LHCN-M2 (cell line): ENCODE results near the gene ADAMTS16. TPM values are rescaled to one million over a fixed set of nuclear protein-coding genes. Genes with fewer than 3 reads are reported as not detected.
A peak's percentile ranks its signal among the peaks of the same experiment; 100 is the strongest.

Experiments used
- DNase-seq: peaks from one replicate; pipeline ENCODE4 v3.0.0-alpha.2; 2012; ENCODE audit warnings: low read depth
- total RNA-seq: library from RNA; depleted of rRNA; stranded (reverse); fragments of >200 nt; gene quantifications from 2 replicates; pipeline ENCODE4 v1.2.3, GENCODE V29; 2014

ADAMTS16 gene
- total RNA-seq, 1 experiment from 2014 or later: 1.6 TPM

GRCh38 chr5:5278815-5279381, 138.8 kb downstream of the ADAMTS16 start:
- DNase-seq: no peak

DNA sequence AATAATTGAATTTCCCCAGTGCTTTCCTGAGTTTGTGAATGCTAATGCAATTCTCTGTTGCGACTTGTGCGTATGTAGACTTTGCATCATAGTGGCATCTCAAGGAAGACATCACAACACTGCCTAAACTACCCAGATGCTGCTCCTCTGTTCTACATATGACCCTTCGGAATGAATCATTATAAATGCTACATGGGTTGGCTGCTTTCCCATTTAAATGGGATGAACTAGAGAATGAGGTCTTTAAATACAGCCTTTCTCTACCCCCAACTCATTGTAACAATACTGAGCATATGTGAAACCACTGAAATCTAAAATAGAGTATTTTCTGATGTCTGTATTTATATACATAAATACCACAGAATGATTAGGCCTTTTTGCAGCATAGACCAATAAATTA, 145.8 kb downstream of the ADAMTS16 start:
- DNase-seq: no peak

DNA sequence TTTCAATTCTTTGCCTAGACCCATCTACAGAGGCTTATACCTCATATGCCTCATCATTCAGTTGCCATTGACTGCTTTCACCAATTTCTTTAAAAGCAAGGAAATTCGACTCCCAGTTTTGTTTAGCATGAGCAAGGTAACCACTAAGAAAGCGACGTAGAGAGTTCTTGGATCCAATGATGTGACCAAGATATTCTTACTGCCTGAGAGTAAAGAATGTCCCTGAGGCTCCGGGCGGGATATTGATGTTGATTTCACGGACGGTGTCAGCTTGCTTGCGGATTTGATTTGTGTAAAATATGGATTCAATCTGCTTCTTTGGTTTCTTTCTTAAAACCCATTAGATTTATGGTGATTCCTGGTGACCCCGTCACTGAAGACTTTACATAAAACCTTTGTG, 147.3 kb downstream of the ADAMTS16 start:
- DNase-seq: no peak

DNA sequence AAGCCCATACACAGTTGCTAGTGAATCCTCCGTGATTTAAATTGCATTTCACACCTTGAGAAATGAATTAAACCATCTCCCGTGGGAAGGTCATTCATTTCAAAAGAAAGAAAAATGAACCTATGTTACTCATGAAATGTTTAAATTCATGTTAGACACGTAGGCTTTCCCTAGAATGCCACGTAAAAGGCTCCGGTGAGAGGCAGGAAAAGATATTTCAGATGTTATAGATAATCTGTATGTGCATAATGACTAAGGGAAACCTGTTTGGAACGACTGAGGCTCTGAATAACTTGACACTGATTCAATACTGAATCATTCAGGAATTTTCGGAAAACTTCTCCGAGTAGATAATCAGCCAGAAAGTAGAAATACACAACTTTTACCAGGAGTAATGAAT, 148.1 kb downstream of the ADAMTS16 start:
- no peak for DNase-seq

- DNase-seq: no peak
These were observed 149.4 kb downstream of the ADAMTS16 start for GRCh38 chr5:5289537-5289936.

DNA sequence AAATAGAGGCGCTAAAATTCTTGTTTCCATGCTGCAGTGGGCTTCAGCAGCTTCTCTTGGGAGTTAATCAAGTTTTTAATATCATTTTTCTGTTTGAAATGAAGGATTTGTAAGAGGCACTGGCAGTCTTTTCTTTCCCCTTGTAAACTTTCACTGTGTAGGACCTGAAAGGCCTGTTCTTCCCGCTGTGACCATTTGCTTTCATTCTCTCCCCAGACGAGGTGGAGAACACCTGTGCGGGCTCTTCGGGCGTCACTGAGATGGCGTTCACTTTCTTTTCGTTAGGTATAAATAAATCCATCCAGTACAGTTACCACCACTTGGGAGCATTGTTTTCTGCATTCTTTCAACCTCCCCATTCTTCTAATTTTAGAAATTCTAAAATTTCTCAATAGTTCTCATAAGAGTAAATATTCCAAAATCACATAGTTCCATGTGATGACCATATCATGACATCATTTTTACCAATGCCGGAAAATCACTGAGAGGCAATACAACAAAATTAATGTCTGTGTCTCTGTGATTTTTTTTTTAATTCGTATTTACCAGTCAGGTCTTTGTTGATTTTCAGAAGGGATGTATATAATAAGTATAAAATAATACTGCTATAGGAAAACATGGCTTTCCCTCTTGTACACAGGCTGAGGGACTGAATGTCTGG, 150.7 kb downstream of the ADAMTS16 start:
- DNase-seq: no peak

DNA sequence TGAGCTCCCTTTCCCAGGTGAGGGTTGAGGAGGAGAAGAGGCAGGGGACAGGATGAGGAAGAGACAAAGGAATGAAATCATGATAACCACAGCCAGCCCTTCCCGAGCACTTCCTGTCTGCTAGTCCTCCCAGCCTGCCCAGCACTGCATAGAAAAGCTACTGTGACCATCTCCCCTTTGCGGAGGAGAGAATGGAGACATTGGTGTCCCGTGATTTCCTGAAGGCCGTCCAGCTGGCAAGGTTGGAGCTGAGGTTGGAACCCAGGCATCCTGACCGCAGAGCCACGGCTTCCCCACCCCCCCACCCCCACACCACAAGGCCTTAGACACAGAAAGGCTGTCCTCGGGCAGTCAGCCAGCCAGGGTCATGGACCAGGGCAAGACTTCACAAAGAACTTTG, 151.2 kb downstream of the ADAMTS16 start:
- DNase-seq: peak; percentile 46

DNA sequence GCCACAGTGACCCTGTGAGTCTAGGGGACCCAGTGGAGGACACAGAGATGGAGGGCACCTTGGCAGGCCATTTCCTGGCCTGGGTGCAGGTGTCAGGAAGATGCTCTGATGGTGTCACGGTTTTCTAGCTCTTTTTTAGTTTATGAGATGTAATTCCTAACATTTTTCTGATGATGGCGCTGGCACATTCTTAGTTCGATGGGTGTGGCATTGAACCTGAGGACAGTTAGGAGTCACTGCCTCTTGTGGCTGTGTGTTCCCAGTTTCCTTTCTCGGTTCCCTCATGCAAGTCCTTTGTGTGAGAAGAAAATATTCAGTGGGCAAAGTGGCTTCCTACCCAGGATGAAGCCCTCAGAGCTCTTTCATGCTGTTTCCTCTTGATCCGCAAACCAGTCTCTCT, 152.9 kb downstream of the ADAMTS16 start:
- DNase-seq: no peak

DNA sequence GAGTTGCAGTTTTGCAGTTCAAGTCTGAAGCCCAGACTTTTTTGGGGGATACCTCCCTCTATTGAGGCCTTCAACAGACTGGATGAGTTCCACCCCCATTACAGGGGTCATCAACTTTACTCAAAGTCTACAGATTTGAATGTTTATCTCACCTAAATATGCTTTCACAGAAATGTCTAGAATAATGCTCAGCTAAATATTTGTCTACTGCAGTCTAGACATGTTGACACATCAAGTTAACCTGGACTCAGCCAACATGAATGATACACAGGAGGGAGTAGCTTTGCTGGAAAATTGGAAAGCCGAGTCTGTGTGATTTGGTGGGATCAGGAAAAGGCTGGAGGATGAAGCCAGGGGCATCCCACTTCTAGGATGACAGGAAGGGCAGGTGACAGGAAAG, 154.3 kb downstream of the ADAMTS16 start:
- DNase-seq: no peak

- DNase-seq: no peak
These were observed 155.2 kb downstream of the ADAMTS16 start for GRCh38 chr5:5295351-5295750.

DNA sequence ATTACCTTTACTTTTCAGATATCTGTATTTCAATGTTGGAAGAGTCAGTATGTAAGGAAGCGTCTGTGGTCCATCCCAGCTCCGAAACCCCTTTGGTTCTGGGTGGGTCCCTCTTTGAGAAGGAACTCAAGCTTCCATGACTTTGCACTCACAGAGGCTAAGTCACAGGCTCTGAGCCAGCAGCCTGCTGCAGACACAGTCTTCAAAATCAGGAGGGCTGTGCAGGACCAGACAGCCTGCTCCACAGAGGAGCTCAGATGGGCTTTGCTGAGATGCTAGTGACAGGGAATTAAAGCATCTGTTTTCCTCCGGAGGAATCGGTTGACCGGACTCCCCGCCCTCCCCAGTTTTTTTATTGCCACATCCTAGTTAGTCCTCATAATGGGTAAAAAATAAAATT, 155.9 kb downstream of the ADAMTS16 start:
- no peak for DNase-seq

DNA sequence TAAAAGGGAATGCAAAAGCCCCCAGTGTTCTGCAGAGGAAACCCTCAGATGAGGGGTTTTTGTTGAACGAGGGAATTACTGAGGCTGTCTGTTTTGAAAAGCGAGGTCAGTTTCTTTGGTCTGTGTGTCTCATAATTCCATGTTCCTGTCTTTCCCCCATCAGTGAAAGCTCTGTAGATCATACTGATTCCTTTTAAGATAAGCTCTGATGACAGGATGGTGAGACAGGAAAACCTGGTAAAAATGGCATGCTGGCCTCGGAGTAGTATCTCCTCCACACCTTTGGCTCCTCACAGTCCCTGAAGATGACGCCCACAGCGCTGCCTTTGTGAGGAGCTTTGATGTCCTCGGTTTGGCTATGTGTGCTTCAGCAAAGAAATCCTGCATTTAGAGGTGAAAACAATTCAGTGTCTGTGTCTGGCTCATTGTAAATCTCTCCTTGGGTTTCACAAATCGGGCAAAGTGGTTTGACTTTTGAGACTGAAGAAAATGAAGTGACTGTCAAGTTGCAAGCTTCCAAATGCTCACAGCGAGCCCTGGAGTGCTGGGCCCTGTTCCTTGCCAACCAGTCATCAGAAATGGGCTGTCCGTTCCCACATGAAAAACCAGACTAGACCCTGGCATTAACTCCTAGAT, 157.4 kb downstream of the ADAMTS16 start:
- no peak for DNase-seq

DNA sequence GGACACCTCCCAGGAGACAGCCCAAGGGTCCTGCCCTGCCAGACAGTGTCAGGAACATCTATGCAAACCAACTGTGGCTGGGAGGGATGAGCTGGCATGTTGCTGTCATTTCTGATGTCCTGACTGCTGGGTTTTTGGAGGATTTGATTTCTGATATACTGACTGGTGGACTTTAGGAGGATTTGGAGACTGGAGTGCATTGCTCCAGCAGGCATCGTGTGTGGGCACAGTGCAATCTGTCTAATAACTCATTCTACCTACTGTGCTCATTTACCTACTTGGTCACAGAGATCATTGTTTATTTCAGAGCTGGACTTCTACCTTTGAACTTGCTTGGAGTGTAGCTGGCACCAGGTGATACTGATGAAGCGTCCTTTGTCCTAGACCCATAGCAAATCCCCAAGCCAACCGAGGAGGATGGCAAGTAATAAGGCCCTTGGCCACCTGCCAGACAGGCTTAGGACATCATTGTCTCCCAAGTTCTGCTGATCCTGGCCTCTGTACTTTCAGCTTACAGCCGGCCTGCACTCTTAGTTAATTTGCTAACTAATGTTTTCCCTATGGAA, 158.0 kb downstream of the ADAMTS16 start:
- DNase-seq: no peak

DNA sequence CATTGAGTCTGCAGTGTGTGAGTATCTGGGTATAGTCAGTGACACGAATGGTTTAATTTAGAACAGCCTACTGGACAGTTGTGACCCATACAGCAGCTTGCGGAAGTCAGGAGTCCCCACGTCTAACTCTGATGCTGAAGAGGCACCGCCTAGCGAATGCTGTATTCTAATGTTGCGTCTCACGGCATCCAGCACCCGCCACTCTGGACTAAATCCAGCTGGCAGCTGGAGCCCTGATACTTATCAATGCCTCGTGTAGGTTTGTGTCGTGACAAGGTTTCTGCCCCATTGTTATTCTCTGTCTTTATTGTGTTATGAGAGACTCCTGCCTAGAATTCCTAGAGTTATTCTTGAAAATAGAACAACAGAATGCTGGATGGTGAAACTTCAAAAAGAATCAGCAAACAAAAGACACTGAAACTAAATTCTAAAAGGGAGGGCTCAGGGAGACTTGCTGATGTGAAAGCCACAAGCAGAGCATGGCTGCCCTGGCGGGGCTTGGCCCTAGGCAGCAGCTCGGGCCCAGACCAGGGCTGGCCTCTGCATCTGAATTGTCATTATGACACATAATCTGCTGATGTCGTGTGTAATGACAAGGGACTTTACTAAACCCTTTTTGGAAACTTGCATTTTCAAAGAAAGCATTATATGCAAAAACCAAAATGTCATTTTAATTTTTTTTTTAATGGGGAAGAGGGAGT, 158.9 kb downstream of the ADAMTS16 start:
- DNase-seq: no peak

DNA sequence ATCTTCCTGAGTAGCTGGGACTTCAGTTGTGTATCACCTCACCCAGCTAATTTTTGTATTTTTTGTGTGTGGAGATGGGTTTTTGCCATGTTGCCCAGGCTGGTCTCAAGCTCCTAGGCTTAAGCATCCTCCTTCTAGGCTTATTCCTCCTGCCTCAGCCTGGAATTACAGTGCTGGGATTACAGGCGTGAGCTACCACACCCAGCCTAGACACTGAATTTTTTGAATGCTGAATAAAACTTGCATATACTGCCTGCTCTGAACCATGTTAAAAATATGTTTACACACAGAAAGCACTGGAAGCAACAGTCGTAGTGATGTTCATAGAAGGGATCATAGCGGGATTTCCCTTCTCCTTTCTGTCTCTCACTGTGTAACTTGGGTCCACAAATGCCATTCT, 161.0 kb downstream of the ADAMTS16 start:
- DNase-seq: no peak

DNA sequence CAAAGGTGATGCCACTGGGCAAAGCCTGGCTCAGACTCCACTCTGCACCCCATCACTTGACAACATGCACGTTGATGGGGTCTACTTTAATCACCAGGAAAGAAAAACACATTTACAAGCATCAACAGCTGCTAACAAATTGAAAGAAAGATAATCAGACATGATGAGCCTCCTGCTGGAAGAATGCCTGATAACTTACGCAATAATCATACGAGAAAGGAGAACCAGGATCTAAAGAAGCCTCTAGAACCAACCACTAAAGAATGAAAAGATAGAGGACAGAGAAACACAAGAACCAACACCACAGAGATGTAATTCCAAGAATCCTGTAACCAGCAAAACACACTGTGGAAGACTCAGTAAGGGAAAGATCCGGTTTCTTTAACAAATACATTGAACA, 162.1 kb downstream of the ADAMTS16 start:
- DNase-seq: no peak

DNA sequence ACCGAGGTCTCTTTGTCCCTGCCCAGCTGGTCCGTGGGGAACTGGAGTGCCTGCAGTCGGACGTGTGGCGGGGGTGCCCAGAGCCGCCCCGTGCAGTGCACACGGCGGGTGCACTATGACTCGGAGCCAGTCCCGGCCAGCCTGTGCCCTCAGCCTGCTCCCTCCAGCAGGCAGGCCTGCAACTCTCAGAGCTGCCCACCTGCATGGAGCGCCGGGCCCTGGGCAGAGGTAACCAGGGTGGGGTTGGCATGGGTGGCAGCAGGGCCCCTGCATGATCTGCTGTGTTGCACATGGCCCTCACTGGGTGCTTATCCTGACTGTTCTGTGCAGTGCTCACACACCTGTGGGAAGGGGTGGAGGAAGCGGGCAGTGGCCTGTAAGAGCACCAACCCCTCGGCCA, 163.1 kb downstream of the ADAMTS16 start:
- DNase-seq: no peak

DNA sequence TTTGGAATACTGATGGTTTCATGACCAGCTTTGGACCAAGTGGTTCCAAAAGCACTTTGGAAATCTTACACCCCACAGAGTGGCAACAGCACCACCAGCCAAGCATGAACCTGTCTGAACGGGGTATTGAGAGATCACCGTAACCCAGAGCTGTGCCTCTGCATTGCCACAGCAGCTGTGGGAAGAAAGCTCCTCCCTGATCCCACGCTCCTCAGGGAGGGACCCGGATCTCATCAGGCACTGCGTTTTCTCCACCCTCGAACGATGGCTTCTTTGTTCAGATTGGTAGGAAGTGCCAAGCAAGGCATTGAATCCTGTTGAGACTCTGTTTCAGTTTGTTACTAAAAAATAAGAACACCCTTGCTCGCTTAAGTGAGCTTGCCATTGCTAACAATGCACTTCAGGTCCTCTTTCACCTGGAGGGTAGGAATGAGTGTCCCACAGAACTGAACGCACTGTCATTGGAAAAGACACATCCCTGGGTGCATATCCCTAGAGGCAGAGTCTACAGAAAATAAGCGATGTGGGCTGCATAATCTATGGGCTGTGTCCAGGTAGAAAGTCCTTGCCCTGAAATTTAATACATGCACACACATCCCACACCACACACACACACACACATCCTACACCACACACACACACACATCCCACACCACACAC, 164.4 kb downstream of the ADAMTS16 start:
- DNase-seq: peak; percentile 29

DNA sequence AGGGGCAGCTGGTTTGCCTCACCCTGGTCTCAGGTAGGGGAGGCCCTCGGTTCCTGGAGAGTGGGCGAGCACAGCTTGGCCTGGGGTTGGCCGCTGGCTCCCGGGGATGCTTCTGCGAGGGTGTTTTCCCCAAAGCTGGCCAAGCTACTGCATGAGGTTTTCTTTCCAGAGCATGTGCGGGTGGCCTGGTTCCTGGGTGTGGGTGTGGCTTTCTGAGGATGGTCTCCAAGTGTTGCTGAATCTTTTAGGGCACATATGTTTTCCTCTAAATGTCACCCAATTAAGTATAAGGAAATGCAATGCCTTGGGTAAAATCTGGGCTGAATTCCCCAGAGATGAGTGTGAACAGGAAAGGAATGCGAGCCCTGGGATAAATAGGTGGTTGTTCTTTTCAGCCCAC, 166.6 kb downstream of the ADAMTS16 start:
- no peak for DNase-seq

- no peak for DNase-seq
These were observed 168.2 kb downstream of the ADAMTS16 start for GRCh38 chr5:5308319-5308718.

DNA sequence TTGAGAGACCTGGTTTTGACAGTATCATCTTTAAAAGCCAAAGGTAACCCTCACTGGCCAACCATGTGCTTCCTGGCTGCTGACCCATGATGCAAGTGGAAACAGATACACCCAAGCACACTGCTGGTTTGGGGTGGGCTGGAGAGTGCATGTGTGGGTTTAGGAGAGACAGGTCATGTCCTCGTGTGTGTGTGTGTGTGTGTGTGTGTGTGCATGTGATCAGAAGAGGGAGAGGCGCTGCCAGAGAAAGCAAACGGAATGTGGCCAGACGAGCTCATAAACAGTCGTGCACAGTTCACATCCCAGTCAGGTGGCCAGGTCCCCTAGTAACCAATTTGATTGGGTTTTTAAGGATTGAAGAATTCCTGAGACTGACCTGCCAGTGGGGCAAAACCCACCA, 169.5 kb downstream of the ADAMTS16 start:
- no peak for DNase-seq

GRCh38 chr5:5313101-5313635, 173.0 kb downstream of the ADAMTS16 start:
- peak; percentile 48 for DNase-seq
